IMR-90 (cell line): ENCODE measurements around the gene ZNF416. TPM values are rescaled to one million over a fixed set of nuclear protein-coding genes. Genes with fewer than 3 reads are reported as not detected.

Experiments
- ATAC-seq: fragments of 200-7000 bp; cut with Tn5 transposase; 2 replicates; pipeline ENCODE4 v1.9.1; 2020; ENCODE audit warnings: low read depth, mild to moderate bottlenecking, moderate library complexity
- BruUV-seq: library from RNA; stranded (reverse); fragments of 400-500 nt; replicated peaks from 2 replicates; lab custom pipeline; 2021; lab: Mats Ljungman, UMichigan
- CTCF ChIA-PET: fragments of 300-600 bp; formaldehyde crosslinking; extraction: SDS; loops from one replicate; lab custom pipeline; 2021; ENCODE audit warnings: antibody characterized with exemption; lab: Yijun Ruan, JAX
- POLR2A ChIA-PET: fragments of 300-600 bp; sonication (Branson Sonifier 250); formaldehyde crosslinking; loops from one replicate; lab custom pipeline; 2022; ENCODE audit warnings: antibody characterized with exemption; ENCODE audit not compliant: unreplicated experiment; lab: Charles Lee
- DNase-seq: peaks from one replicate; pipeline ENCODE4 v3.0.0; 2013
- H2AFZ ChIP-seq: replicated peaks from 2 replicates; pipeline ENCODE3; 2013; ENCODE audit warnings: low read length, mild to moderate bottlenecking; ENCODE audit not compliant: poor library complexity
- H2AK5ac ChIP-seq: 2 replicates; pipeline ENCODE4 v1.6.1; 2013; ENCODE audit warnings: low read depth, low read length, inconsistent platforms
- H2AK9ac ChIP-seq: replicated peaks from 2 replicates; pipeline ENCODE3; 2013; ENCODE audit warnings: mild to moderate bottlenecking, low read depth, low read length, moderate library complexity; ENCODE audit not compliant: poor library complexity
- H2BK120ac ChIP-seq: 2 replicates; pipeline ENCODE4 v1.6.1; 2013; ENCODE audit warnings: low read depth, low read length, inconsistent platforms
- H2BK15ac ChIP-seq: 3 replicates; pipeline ENCODE4 v1.6.1; 2013; ENCODE audit warnings: low read depth, low read length, inconsistent platforms
- H2BK20ac ChIP-seq: 2 replicates; pipeline ENCODE4 v1.6.1; 2013; ENCODE audit warnings: low read depth, mild to moderate bottlenecking, inconsistent platforms, low read length, moderate library complexity
- H2BK5ac ChIP-seq: 2 replicates; pipeline ENCODE4 v1.6.1; 2013; ENCODE audit warnings: mild to moderate bottlenecking, low read depth, low read length, inconsistent platforms; ENCODE audit not compliant: poor library complexity, severe bottlenecking
- H3K14ac ChIP-seq: replicated peaks from 2 replicates; pipeline ENCODE4 v1.6.1; 2013; ENCODE audit warnings: low read depth, low read length, inconsistent platforms
- H3K18ac ChIP-seq: 2 replicates; pipeline ENCODE4 v1.6.1; 2013; ENCODE audit warnings: low read depth, low read length, control low read depth
- H3K23ac ChIP-seq: 2 replicates; pipeline ENCODE4 v1.6.1; 2013; ENCODE audit warnings: low read depth, low read length, inconsistent platforms
- H3K27ac ChIP-seq: 2 replicates; pipeline ENCODE4 v1.5.1; 2013; ENCODE audit warnings: mild to moderate bottlenecking, control low read depth, low read length; ENCODE audit not compliant: insufficient read depth
- H3K27me3 ChIP-seq: 2 replicates; pipeline ENCODE4 v1.6.1; 2013; ENCODE audit warnings: low read length; ENCODE audit not compliant: control insufficient read depth, insufficient read depth
- H3K36me3 ChIP-seq: 2 replicates; pipeline ENCODE4 v1.6.1; 2013; ENCODE audit warnings: low read length, mixed read lengths; ENCODE audit not compliant: control insufficient read depth, insufficient read depth
- H3K4ac ChIP-seq: 2 replicates; pipeline ENCODE4 v1.6.1; 2013; ENCODE audit warnings: low read depth, low read length, inconsistent platforms
- H3K4me1 ChIP-seq: 2 replicates; pipeline ENCODE4 v1.6.1; 2013; ENCODE audit warnings: low read length, mixed read lengths; ENCODE audit not compliant: control insufficient read depth, insufficient read depth
- H3K4me2 ChIP-seq: 2 replicates; pipeline ENCODE4 v1.6.1; 2013; ENCODE audit warnings: low read depth, mild to moderate bottlenecking, control low read depth, low read length, moderate library complexity
- H3K4me3 ChIP-seq: 2 replicates; pipeline ENCODE4 v1.5.1; 2013; ENCODE audit warnings: low read depth, mild to moderate bottlenecking, control low read depth, low read length, moderate library complexity; ENCODE audit not compliant: insufficient read depth
- H3K56ac ChIP-seq: 2 replicates; pipeline ENCODE4 v1.6.1; 2013; ENCODE audit warnings: low read length, inconsistent platforms; ENCODE audit not compliant: insufficient read depth; ENCODE audit errors: extremely low read depth
- H3K79me1 ChIP-seq, 2 experiments: 2 replicates each; pipeline ENCODE4 v1.6.1; 2013; ENCODE audit warnings: low read length in 2 of 2, inconsistent platforms in 1 of 2, low read depth in 1 of 2
- H3K9ac ChIP-seq: 2 replicates; pipeline ENCODE4 v1.6.1; 2013; ENCODE audit warnings: low read depth, low read length, control low read depth
- H3K9me1 ChIP-seq: 2 replicates; pipeline ENCODE4 v1.6.1; 2013; ENCODE audit warnings: low read length, inconsistent platforms; ENCODE audit not compliant: insufficient read depth
- H3K9me3 ChIP-seq: 2 replicates; pipeline ENCODE4 v1.6.1; 2013; ENCODE audit warnings: low read length; ENCODE audit not compliant: control insufficient read depth, insufficient read depth
- H4K20me1 ChIP-seq: 2 replicates; pipeline ENCODE4 v1.6.1; 2013; ENCODE audit warnings: low read length, inconsistent platforms; ENCODE audit not compliant: insufficient read depth
- H4K5ac ChIP-seq: 2 replicates; pipeline ENCODE4 v1.6.1; 2013; ENCODE audit warnings: mild to moderate bottlenecking, low read depth, low read length, control low read depth
- H4K8ac ChIP-seq, 2 experiments: 2 replicates each; pipeline ENCODE4 v1.6.1; 2013; ENCODE audit warnings: low read depth in 2 of 2, low read length in 2 of 2, control low read depth in 1 of 2, inconsistent platforms in 1 of 2
- H4K91ac ChIP-seq: 2 replicates; pipeline ENCODE4 v1.6.1; 2013; ENCODE audit warnings: low read depth, low read length, inconsistent platforms; ENCODE audit not compliant: insufficient read depth
- MAZ ChIP-seq: IDR thresholded peaks from 2 replicates; pipeline ENCODE4 v1.6.1; 2012; ENCODE audit warnings: low read depth, mild to moderate bottlenecking, low read length, improper control_type of control experiment, moderate library complexity, borderline replicate concordance
- RFX5 ChIP-seq: IDR thresholded peaks from 2 replicates; pipeline ENCODE4 v1.8.0; 2012; ENCODE audit warnings: low read depth, mild to moderate bottlenecking, low read length, moderate library complexity
- WGBS, 2 experiments: methylation state at CpG; one replicate each; pipeline versions ENCODE4 v1.1.5 to v1.1.7; 2013; ENCODE audit warnings: missing lambda C conversion rate in 2 of 2; ENCODE audit not compliant: insufficient read length in 1 of 2; ENCODE audit errors: extremely low coverage in 2 of 2; 5-methylcytosine and 5-hydroxymethylcytosine counted together
- dilution Hi-C: fragments of 300-500 bp; cut with HindIII; formaldehyde crosslinking; loops from one replicate; pipeline ENCODE4 v1.14.3; 2018; ENCODE audit warnings: low sequenced_read_pairs; ENCODE audit not compliant: unreplicated experiment
- in situ Hi-C: fragments of 300-500 bp; cut with MboI; formaldehyde crosslinking; loops from 3 replicates; pipeline ENCODE4 v1.14.3; 2019; ENCODE audit warnings: low sequenced_read_pairs, inconsistent platforms, mixed read lengths
- intact Hi-C: fragments of 100-400 bp; cut with micrococcal nuclease; formaldehyde crosslinking; loops from 2 replicates; pipeline ENCODE4 v1.10.0; 2022
- polyA plus RNA-seq, 3 experiments: library from polyadenylated mRNA; depleted of rRNA; stranded (reverse); fragments of >200 nt; gene quantifications; 2 replicates each; pipeline ENCODE4 v1.2.3, GENCODE V29; 2012; ENCODE audit warnings: low replicate concordance in 1 of 3
- total RNA-seq: library from RNA; depleted of rRNA; stranded (reverse); fragments of >200 nt; gene quantifications from 2 replicates; pipeline ENCODE4 v1.2.3, GENCODE V29; 2012
- TF ChIP-seq, protein P1 (sequence below): fragments of 150-350 bp; IDR thresholded peaks from 2 replicates; pipeline ENCODE4 v1.6.1; 2017; ENCODE audit warnings: mild to moderate bottlenecking, antibody characterized with exemption, low read length, low read depth

Gene ZNF416
- total and polyA plus RNA-seq, 2 of the 4 experiments (the other 2 are of a cell fraction) = 2.6 to 8.1 TPM

DNA sequence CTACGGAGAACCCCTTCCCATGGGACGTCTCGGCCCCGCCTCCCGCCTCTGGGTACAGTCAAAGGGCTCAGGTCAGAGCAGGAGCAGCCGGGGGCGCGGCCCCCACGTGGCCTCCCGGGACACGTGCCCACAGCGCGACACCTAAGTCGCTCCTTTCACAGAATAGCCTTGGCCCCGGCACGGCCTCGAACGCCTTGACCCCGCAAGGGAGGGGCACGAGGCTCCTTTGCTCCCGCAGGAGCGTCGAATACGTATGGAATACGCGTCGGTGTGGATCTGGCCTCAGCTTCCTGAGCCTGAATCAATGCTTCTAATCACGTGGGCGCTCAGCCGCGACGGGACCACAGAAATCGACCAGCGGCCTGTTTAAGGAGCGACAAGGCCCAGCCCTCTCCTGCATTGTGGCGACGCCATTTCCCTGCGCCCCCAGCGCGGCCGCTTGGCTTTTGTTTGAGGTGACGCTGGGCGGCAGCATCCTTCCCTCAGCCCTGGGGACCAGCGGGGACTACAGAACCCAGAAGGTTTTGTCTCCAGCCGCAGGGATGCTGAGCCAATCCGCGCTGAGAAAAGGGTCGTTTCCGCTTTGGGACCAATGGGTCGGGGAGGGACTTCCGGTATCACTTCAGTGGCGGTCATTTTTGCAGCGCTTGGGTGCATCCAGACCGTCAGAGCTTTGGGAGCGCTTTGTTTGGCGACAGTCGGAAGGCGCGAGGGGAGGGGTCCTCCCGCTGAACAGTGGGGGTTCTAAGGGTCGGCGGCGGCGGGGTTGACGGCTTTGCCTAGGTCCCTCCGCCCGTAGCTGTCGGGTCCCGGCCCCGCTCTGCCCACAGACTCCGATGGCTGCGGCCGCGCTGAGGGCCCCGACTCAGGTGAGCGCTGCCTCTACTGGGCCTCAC is 5.1 kb upstream of the ZNF416 start, which contains the start of gene ZIK1:
ZIK1 (plus strand) TSS at position 625 of the 896 bp plus-strand sequence; CDS start at position 837, 212 bp downstream.
- H2BK15ac ChIP-seq = peak within 1 kb of the TSS; percentile 15; the same call in 1 of the 3 replicates
- no peak within 1 kb of the TSS for H2BK120ac ChIP-seq
- no peaks in the 10 kb centered on the region for H3K27me3 ChIP-seq
- peaks cover 18% of the 10 kb centered on the region for H3K9me3 ChIP-seq
- H3K36me3 ChIP-seq = peaks cover 10% of the 10 kb centered on the region
- peak within 1 kb of the TSS; percentile 88 for H3K4me2 ChIP-seq
- H3K23ac ChIP-seq = peak within 1 kb of the TSS; percentile 1; the same call in 1 of the 2 replicates
- H3K9me1 ChIP-seq = no peaks in the 10 kb centered on the region; the same call in 1 of the 2 replicates
- H3K79me1 ChIP-seq = peaks cover 14 to 29% of the 10 kb centered on the region in 2 experiments
- H4K20me1 ChIP-seq = 0 out of 2 replicates have a peak, but pooled peaks cover 3% of the 10 kb centered on the region
- peak within 1 kb of the TSS; percentile 72 for H3K4ac ChIP-seq
- H3K4me1 ChIP-seq = peaks cover 4% of the 10 kb centered on the region
- ChIA-PET POLR2A (interaction anchor here (0.5 kb wide), 1 partner anchor 29 kb away, joined by 3 read pairs; no protein-coding TSS in a partner anchor), CTCF (no interaction called here)
- ATAC-seq (peak; percentile 91), DNase-seq (peak; percentile 92)
- peak within 1 kb of the TSS; percentile 72 for H3K27ac ChIP-seq
- peak within 1 kb of the TSS; percentile 56 for H3K14ac ChIP-seq
- intact Hi-C loops = no loop called here
- H2BK20ac ChIP-seq = no peak within 1 kb of the TSS
- peak within 1 kb of the TSS; percentile 50 for H4K91ac ChIP-seq
- H2BK5ac ChIP-seq = peak within 1 kb of the TSS; percentile 42
- H3K56ac ChIP-seq = no peak within 1 kb of the TSS
- peak within 1 kb of the TSS; percentile 7; the same call in 1 of the 2 replicates for H2AK5ac ChIP-seq
- H2AK9ac ChIP-seq = peak within 1 kb of the TSS; percentile 88
- peak within 1 kb of the TSS; percentile 70 for H3K4me3 ChIP-seq
- BruUV-seq = no TSS peak
- 2% methylated on average over 38 of the region's 76 CpGs; no CpG with 5 or more reads in 1 of the 2 experiments for WGBS, 2 experiments
- in situ Hi-C loops = no loop called here
- H2AFZ ChIP-seq = peak within 1 kb of the TSS; percentile 99
- peak within 1 kb of the TSS; percentile 97 for H4K5ac ChIP-seq
- H3K18ac ChIP-seq = peak within 1 kb of the TSS; percentile 70
- peak within 1 kb of the TSS; percentile 84 to 98 for H4K8ac ChIP-seq
- peak within 1 kb of the TSS; percentile 67 for H3K9ac ChIP-seq
- peak; percentile 25; the same call in 1 of the 2 replicates for TF ChIP-seq MAZ
- no peak for TF ChIP-seq RFX5
- TF ChIP-seq, protein P1, sequence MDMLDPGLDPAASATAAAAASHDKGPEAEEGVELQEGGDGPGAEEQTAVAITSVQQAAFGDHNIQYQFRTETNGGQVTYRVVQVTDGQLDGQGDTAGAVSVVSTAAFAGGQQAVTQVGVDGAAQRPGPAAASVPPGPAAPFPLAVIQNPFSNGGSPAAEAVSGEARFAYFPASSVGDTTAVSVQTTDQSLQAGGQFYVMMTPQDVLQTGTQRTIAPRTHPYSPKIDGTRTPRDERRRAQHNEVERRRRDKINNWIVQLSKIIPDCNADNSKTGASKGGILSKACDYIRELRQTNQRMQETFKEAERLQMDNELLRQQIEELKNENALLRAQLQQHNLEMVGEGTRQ = peak; percentile 74
- dilution Hi-C loops = no loop called here
